PC-3 (cell line): ENCODE results near the gene TJAP1. TPM values are rescaled to one million over a fixed set of nuclear protein-coding genes. Genes with fewer than 3 reads are reported as not detected.

ENCODE experiments used
- ATAC-seq: fragments of 200-7000 bp; cut with Tn5 transposase; 2 replicates; pipeline ENCODE4 v1.9.1; 2020; ENCODE audit warnings: mild to moderate bottlenecking, moderate library complexity
- BruUV-seq: library from RNA; stranded (reverse); fragments of 400-500 nt; replicated peaks from 2 replicates; lab custom pipeline; 2021; lab: Mats Ljungman, UMichigan
- CTCF ChIA-PET: fragments of 300-600 bp; sonication (Branson Sonifier 250); formaldehyde crosslinking; loops from one replicate; lab custom pipeline; 2022; ENCODE audit warnings: antibody characterized with exemption; lab: Charles Lee
- POLR2A ChIA-PET: fragments of 300-600 bp; sonication (Branson Sonifier 250); formaldehyde crosslinking; loops from one replicate; lab custom pipeline; 2022; ENCODE audit warnings: antibody characterized with exemption; ENCODE audit not compliant: unreplicated experiment; lab: Charles Lee
- DNase-seq: peaks from one replicate; pipeline ENCODE4 v3.0.0-alpha.2; 2015
- H2AFZ ChIP-seq: fragments of 300-600 bp; sonication (generic); 2 replicates; pipeline ENCODE4 v1.6.0; 2016; ENCODE audit warnings: antibody characterized with exemption, low read length
- H3F3A ChIP-seq: fragments of 300-600 bp; sonication (generic); one replicate; pipeline ENCODE4 v1.6.0; 2017; ENCODE audit warnings: antibody characterized with exemption, low read length, control low read depth, mild to moderate bottlenecking; ENCODE audit not compliant: unreplicated experiment
- H3K27ac ChIP-seq: fragments of 300-600 bp; sonication (generic); 2 replicates; pipeline ENCODE4 v1.5.1; 2016; ENCODE audit warnings: mild to moderate bottlenecking, low read length
- H3K27me3 ChIP-seq: fragments of 300-600 bp; sonication (generic); 2 replicates; pipeline ENCODE4 v1.6.1; 2016; ENCODE audit warnings: low read length, mixed read lengths
- H3K36me3 ChIP-seq: fragments of 300-600 bp; sonication (generic); 2 replicates; pipeline ENCODE4 v1.6.1; 2016; ENCODE audit warnings: low read depth, mixed run types, low read length, mixed read lengths
- H3K4me1 ChIP-seq: fragments of 300-600 bp; sonication (generic); 2 replicates; pipeline ENCODE4 v1.5.1; 2016; ENCODE audit warnings: low read length; ENCODE audit not compliant: insufficient read depth
- H3K4me2 ChIP-seq: fragments of 300-600 bp; sonication (generic); 2 replicates; pipeline ENCODE4 v1.6.0; 2016; ENCODE audit warnings: low read length
- H3K4me3 ChIP-seq: fragments of 300-600 bp; sonication (generic); 2 replicates; pipeline ENCODE4 v1.5.1; 2016; ENCODE audit warnings: mild to moderate bottlenecking, low read length, mixed read lengths
- H3K79me2 ChIP-seq: fragments of 300-600 bp; sonication (generic); 2 replicates; pipeline ENCODE4 v1.6.1; 2017; ENCODE audit warnings: low read length, mixed read lengths
- H3K9ac ChIP-seq: fragments of 300-600 bp; sonication (generic); 2 replicates; pipeline ENCODE4 v1.6.0; 2016; ENCODE audit warnings: mild to moderate bottlenecking, low read length
- H3K9me2 ChIP-seq: fragments of 300-600 bp; sonication (generic); replicated peaks from 2 replicates; pipeline ENCODE4 v1.6.1; 2016; ENCODE audit warnings: mixed run types, low read length, mixed read lengths
- H3K9me3 ChIP-seq: fragments of 300-600 bp; sonication (generic); 2 replicates; pipeline ENCODE4 v1.6.1; 2016; ENCODE audit warnings: low read length, mixed read lengths
- H4K20me1 ChIP-seq: fragments of 300-600 bp; sonication (generic); 2 replicates; pipeline ENCODE4 v1.6.1; 2016; ENCODE audit warnings: low read length, mixed read lengths
- CTCF ChIP-seq: fragments of 300-600 bp; sonication (generic); conservative IDR thresholded peaks from 2 replicates; pipeline ENCODE4 v1.5.1; 2017; ENCODE audit warnings: antibody characterized with exemption, low read depth, mild to moderate bottlenecking, low read length
- EZH2 ChIP-seq: fragments of 300-600 bp; sonication (generic); IDR thresholded peaks from one replicate; pipeline ENCODE4 v1.6.1; 2017; ENCODE audit warnings: antibody characterized with exemption, mild to moderate bottlenecking, low read length; ENCODE audit not compliant: unreplicated experiment
- EZH2phosphoT487 ChIP-seq: fragments of 300-600 bp; sonication (generic); IDR thresholded peaks from 2 replicates; pipeline ENCODE4 v1.6.1; 2018; ENCODE audit warnings: mild to moderate bottlenecking, antibody characterized with exemption, low read length, borderline replicate concordance
- intact Hi-C: fragments of 100-400 bp; cut with micrococcal nuclease; formaldehyde crosslinking; loops from 2 replicates; pipeline ENCODE4 v1.9.0; 2023
- total RNA-seq: library from RNA; depleted of rRNA; stranded (reverse); fragments of >200 nt; gene quantifications from 2 replicates; pipeline ENCODE4 v1.2.3, GENCODE V29; 2014

The TJAP1 gene
- total RNA-seq, 1 experiment from 2014 or later = 28.5 TPM

DNA sequence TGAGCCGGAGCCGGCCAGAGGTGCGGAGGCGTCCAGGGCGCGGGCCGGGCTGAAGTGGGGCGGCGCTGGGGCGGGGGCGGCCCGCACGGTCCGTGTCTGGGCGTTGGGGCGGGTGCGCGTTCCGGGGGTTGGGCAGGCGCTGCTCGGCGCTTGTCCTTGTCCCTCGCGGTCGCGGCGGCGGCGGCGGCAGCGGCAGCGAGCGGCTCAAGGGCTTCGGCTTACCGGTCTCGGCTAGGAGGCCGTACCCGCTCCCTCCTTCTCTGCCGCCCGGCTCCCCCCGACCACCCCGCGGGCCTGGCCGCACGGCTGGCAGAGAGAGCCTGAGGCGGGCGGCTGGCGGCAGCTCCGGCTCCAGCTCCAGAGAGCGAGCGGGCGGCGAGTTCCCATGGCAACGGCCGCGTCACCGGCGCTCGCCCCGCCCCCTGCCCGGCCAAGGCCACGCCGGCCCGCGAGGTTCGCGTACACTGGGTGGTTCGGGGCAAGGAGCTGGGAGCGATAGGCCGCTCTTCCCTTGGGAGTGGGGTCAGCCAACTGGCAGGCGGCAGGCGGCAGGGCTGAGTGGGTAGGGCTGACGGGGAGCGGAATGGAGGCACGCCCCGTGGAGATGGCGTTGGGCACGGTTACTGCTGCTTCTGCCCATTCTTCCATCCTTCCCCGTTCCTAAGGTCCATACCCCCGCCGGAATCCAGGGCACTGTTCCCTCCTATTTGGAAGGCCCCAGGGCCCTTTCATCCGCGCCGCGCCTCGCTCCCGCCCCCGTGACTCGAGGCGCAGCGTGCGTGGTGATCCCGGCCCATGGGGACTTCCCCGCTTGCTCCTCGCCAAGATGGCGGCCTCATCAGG lies 32.8 kb downstream of the TJAP1 start, which contains the start of gene LRRC73:
Gene LRRC73, minus strand, starts transcription at position 363 of the 843 bp plus-strand sequence. CDS start 561 bp downstream, outside the sequence.
- DNase-seq = peak; percentile 79
- Histone ChIP-seq H3K9me3 (no peaks in the 10 kb centered on the region), H3K4me3 (peak within 1 kb of the TSS; percentile 78), H3K9me2 (no peaks in the 10 kb centered on the region), H3K9ac (peak within 1 kb of the TSS; percentile 36), H4K20me1 (no peaks in the 10 kb centered on the region; the same call in 1 of the 2 replicates), H3K27me3 (no peaks in the 10 kb centered on the region), H3K27ac (no peak within 1 kb of the TSS), H3K79me2 (peaks cover 9% of the 10 kb centered on the region), H3F3A (peaks cover 5% of the 10 kb centered on the region), H2AFZ (peak within 1 kb of the TSS; percentile 85), H3K36me3 (peaks cover 9% of the 10 kb centered on the region; the same call in 1 of the 2 replicates), H3K4me2 (peak within 1 kb of the TSS; percentile 82), H3K4me1 (peaks cover 11% of the 10 kb centered on the region)
- peak; percentile 84 for ATAC-seq
- ChIA-PET CTCF (interaction anchor here (1.3 kb wide), 1 partner anchor 54 kb away, joined by 3 read pairs; no protein-coding TSS in a partner anchor), POLR2A (interaction anchor here (0.5 to 0.6 kb wide), 3 partner anchors 38 to 202 kb away, joined by 3 to 16 read pairs (median 4); partner anchors contain the start of gene CRIP3)
- BruUV-seq = no TSS peak
- intact Hi-C loops = loop anchor here (5.0 to 10.0 kb wide), 2 partner anchors 145 to 248 kb away; partner anchors contain the start of gene ZNF318
- no peak for TF ChIP-seq EZH2
- TF ChIP-seq CTCF = no peak
- no peak for TF ChIP-seq EZH2phosphoT487

DNA sequence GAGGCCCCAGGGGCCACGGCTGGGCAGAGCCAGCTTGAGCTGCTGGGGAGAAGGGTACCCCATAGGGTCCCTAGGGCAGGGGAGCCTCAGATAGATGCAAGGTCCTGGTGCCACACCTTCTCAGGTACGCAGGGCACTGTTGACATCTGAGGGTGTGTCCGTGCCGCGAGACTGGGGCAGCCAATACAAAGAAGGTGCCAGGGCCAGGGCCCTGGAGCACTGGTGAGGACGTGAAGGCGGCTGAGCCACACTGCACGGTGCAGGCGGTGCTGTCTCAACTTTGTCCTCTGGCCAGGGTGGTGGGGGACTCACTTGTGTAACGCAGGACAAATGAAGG lies 33.4 kb downstream of the TJAP1 start:
- Histone ChIP-seq H3F3A (peaks cover 5% of the 10 kb centered on the region), H2AFZ (peak overlapping the region; percentile 85; the same call in 1 of the 2 replicates), H3K27ac (no peak overlapping the region), H3K36me3 (peaks cover 9% of the 10 kb centered on the region; the same call in 1 of the 2 replicates), H3K4me1 (peaks cover 16% of the 10 kb centered on the region), H3K4me2 (peak overlapping the region; percentile 82), H3K79me2 (peaks cover 15% of the 10 kb centered on the region), H3K4me3 (peak overlapping the region; percentile 78; the same call in 1 of the 2 replicates), H3K27me3 (no peaks in the 10 kb centered on the region), H3K9ac (peak overlapping the region; percentile 36; the same call in 1 of the 2 replicates), H3K9me3 (no peaks in the 10 kb centered on the region), H4K20me1 (no peaks in the 10 kb centered on the region; the same call in 1 of the 2 replicates), H3K9me2 (no peaks in the 10 kb centered on the region)
- intact Hi-C loops = no loop called here
- TF ChIP-seq CTCF = no peak
- no peak for TF ChIP-seq EZH2phosphoT487
- no peak for TF ChIP-seq EZH2
- no TSS peak for BruUV-seq
- DNase-seq = no peak
- ATAC-seq = no peak
- ChIA-PET POLR2A (no interaction called here), CTCF (interaction anchor here (1.3 kb wide), 1 partner anchor 54 kb away, joined by 3 read pairs; no protein-coding TSS in a partner anchor)
